SH-SY5Y (cell line): ENCODE results near the gene TMED8.

ENCODE experiments used
- GATA2 ChIP-seq: IDR thresholded peaks from 2 replicates; pipeline ENCODE4 v1.6.1; 2011; ENCODE audit warnings: mild to moderate bottlenecking, low read depth, low read length
- GATA3 ChIP-seq: IDR thresholded peaks from 2 replicates; pipeline ENCODE4 v1.6.1; 2011; ENCODE audit warnings: low read depth, mild to moderate bottlenecking, low read length, moderate library complexity

DNA sequence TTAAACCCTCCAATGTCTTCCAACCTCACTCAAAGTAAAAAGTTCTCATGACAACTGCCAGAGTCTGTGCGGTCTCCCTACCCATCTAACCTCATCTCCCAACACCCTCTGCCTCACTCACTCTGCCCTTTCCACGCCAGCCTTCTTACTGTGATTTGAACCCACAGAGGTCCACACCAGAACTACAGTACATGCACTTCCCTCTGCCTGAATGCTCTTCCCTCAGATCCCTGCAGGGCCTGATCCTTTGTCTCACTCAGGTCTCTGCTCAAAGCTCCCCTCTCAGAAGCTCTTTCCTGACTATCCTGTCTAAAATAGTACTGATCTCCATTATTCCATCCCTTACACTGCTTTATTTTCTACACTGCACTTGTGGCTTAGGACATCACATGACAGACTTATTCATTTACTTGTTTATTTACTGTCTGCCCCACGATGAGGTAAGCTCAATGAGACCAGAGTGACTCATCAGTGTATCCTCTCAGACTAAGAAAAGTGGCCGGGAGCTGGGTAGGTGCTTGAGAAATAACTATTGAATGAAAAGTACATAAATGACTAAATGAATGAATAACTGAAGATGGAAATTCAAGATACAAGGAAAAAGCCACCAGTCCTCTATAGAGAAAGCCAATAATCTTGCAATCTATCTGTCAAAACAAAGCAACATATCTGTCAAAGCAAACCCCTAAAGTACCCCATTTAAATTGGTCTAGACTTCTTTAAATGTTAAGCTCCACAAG, 73.3 kb downstream of the TMED8 start:
- TF ChIP-seq GATA3 (no peak), GATA2 (no peak)
